Measurements from ENCODE around the gene DENND4A. TPM values are rescaled to one million over a fixed set of nuclear protein-coding genes. Genes with fewer than 3 reads are reported as not detected.

The DENND4A gene
- total RNA-seq, 1 donor from 2014 or later = 9.1 TPM

GRCh38 chr15:65731926-65732325 lies 60.2 kb downstream of the DENND4A start:
- no peaks in the 10 kb centered on the region for H3K36me3 Mint-ChIP-seq (ENCODE audit: low read depth)
- no peak for TF ChIP-seq CTCF (conservative IDR thresholded peaks at IDR 0.05)
- H3K4me3 Mint-ChIP-seq = no peak overlapping the region
- H3K27me3 Mint-ChIP-seq (ENCODE audit: low read depth) = no peaks in the 10 kb centered on the region
- DNase-seq (ENCODE audit: low read depth, low spot score) = no peak
- no peaks in the 10 kb centered on the region for H3K9me3 Mint-ChIP-seq
- H3K4me1 Mint-ChIP-seq = no peaks in the 10 kb centered on the region
- no peak overlapping the region for H3K27ac Mint-ChIP-seq (ENCODE audit: unreplicated experiment)

DNA sequence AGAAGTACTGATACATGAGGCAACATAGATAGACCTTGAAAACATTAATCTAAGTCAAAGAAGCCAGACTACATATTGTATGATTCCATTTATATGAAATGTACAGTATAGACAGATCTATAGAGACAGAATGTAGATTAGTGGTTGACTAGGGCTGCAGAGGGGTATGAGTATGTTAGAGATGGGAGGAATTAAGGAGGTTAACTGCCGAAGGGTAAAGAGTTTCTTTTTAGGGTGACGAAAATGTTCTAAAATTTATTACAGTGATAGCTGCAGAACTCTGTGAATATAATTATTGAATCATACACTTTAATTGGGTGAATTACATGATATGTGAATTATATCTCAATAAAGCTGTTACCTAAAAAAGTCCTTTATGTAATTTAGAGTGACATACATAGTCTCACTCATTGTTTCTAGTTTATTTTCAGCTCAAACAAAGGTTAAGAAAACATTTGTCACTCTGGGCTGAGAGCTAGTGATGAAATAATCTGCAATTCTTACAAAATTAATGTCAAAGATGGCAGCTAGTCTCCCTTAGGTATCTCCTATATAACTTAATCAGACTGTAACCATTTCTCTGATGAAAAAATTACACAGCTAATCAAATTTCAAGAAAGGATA lies 61.4 kb downstream of the DENND4A start:
- DNase-seq (ENCODE audit: low read depth, low spot score) = no peak
- no peaks in the 10 kb centered on the region for H3K9me3 Mint-ChIP-seq
- no peaks in the 10 kb centered on the region for H3K27me3 Mint-ChIP-seq (ENCODE audit: low read depth)
- no peak for TF ChIP-seq CTCF (conservative IDR thresholded peaks at IDR 0.05)
- peaks cover 2% of the 10 kb centered on the region for H3K36me3 Mint-ChIP-seq (ENCODE audit: low read depth)
- no peaks in the 10 kb centered on the region for H3K4me1 Mint-ChIP-seq
- no peak overlapping the region for H3K4me3 Mint-ChIP-seq
- H3K27ac Mint-ChIP-seq (ENCODE audit: unreplicated experiment) = no peak overlapping the region

DNA sequence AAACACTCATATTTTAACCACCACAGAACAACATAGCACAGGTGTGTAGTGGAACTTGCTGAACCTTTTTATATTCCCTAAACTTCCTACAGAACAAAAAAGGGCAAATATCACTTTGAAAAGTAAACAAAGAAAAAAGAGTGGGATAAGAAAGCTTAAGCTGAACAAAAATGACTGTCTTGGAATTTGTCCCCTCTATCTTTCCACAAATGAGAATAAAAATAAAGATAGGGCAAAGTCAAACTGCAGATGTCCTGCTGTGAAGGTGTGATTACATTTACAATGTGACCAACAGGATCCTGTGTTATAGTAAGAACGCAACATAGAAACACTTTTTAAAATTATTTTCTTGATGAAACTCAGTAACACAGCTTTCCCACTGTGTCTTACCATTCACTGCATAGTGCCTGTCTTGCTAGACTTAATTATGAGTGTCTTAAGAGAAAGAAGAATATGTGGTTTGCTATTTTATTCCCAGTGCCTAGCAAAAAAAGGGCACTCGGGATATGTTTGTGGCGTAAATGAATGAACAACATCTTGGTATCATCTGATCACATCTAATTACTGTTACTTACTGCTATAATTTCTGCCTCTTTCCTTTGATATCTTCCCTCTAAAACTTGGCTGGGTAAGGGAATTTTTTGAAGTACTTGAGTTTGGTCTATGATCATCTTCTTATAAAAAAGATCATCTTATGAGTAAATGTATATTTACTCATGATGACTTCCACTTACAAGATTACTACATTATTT lies 67.5 kb downstream of the DENND4A start:
- Mint-ChIP-seq H3K9me3 (no peaks in the 10 kb centered on the region), H3K27ac (ENCODE audit: unreplicated experiment) (no peak overlapping the region), H3K36me3 (ENCODE audit: low read depth) (peaks cover 2% of the 10 kb centered on the region), H3K27me3 (ENCODE audit: low read depth) (no peaks in the 10 kb centered on the region), H3K4me1 (no peaks in the 10 kb centered on the region), H3K4me3 (no peak overlapping the region)
- no peak for TF ChIP-seq CTCF (conservative IDR thresholded peaks at IDR 0.05)
- no peak for DNase-seq (ENCODE audit: low read depth, low spot score)

DNA sequence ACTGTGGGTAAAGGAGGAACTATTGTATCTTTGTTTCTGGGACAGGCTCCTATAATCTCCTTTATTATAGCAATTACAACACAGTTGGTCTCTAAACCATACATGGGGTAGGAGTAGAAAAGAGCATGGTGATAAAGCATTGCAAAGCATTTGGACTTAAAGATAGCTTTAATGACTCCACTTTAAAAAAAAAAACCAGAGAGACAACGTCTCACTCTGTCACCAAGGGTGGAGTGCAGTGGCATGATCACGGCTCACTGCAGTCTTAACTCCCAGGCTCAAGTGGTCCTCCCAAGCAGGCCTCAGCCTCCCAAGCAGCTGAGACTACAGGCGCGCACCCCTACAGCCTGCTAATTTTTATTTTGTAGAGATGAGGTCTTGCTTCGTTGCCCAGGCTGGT lies 68.2 kb downstream of the DENND4A start:
- no peak for DNase-seq (ENCODE audit: low read depth, low spot score)
- no peak overlapping the region for H3K27ac Mint-ChIP-seq (ENCODE audit: unreplicated experiment)
- peaks cover 2% of the 10 kb centered on the region for H3K36me3 Mint-ChIP-seq (ENCODE audit: low read depth)
- no peak for TF ChIP-seq CTCF (conservative IDR thresholded peaks at IDR 0.05)
- H3K4me3 Mint-ChIP-seq = no peak overlapping the region
- H3K9me3 Mint-ChIP-seq = no peaks in the 10 kb centered on the region
- no peaks in the 10 kb centered on the region for H3K27me3 Mint-ChIP-seq (ENCODE audit: low read depth)
- no peaks in the 10 kb centered on the region for H3K4me1 Mint-ChIP-seq

GRCh38 chr15:65722191-65722590 lies 69.9 kb downstream of the DENND4A start:
- DNase-seq (ENCODE audit: low read depth, low spot score) = no peak
- no peak for TF ChIP-seq CTCF (conservative IDR thresholded peaks at IDR 0.05)
- Mint-ChIP-seq H3K9me3 (no peaks in the 10 kb centered on the region), H3K27me3 (ENCODE audit: low read depth) (no peaks in the 10 kb centered on the region), H3K4me1 (no peaks in the 10 kb centered on the region), H3K4me3 (no peak overlapping the region), H3K27ac (ENCODE audit: unreplicated experiment) (no peak overlapping the region), H3K36me3 (ENCODE audit: low read depth) (peaks cover 2% of the 10 kb centered on the region)

Data from neural crest cell (in vitro differentiated cells).